ENCODE data around the gene ACACA. TPM values are rescaled to one million over a fixed set of nuclear protein-coding genes. Genes with fewer than 3 reads are reported as not detected.

ACACA gene
- total RNA-seq, 1 donor from 2014 or later: 44.8 TPM

GRCh38 chr17:37322106-37322505 is 84.5 kb downstream of the ACACA start:
- Histone ChIP-seq H3K36me3 (ENCODE audit: control insufficient read depth, insufficient read depth, low read length) (peaks cover 5% of the 10 kb centered on the region), H3K4me3 (ENCODE audit: low read depth, low read length) (no peak overlapping the region), H3K27me3 (ENCODE audit: control insufficient read depth, insufficient read depth, low read length) (no peaks in the 10 kb centered on the region)
- no peak for DNase-seq (ENCODE audit: low read depth)
- no peak for TF ChIP-seq CTCF (IDR thresholded peaks at IDR 0.05; ENCODE audit: insufficient read depth, low read length, severe bottlenecking)
- no peak for FAIRE-seq

GRCh38 chr17:37318931-37319594 is 87.6 kb downstream of the ACACA start:
- Histone ChIP-seq H3K4me3 (ENCODE audit: low read depth, low read length) (no peak overlapping the region), H3K36me3 (ENCODE audit: control insufficient read depth, insufficient read depth, low read length) (peaks cover 3% of the 10 kb centered on the region), H3K27me3 (ENCODE audit: control insufficient read depth, insufficient read depth, low read length) (no peaks in the 10 kb centered on the region)
- no peak for FAIRE-seq
- no peak for DNase-seq (ENCODE audit: low read depth)
- TF ChIP-seq CTCF (IDR thresholded peaks at IDR 0.05; ENCODE audit: insufficient read depth, low read length, severe bottlenecking): no peak

- Histone ChIP-seq H3K4me3 (ENCODE audit: low read depth, low read length) (no peak overlapping the region), H3K36me3 (ENCODE audit: control insufficient read depth, insufficient read depth, low read length) (peaks cover 3% of the 10 kb centered on the region), H3K27me3 (ENCODE audit: control insufficient read depth, insufficient read depth, low read length) (no peaks in the 10 kb centered on the region)
- FAIRE-seq (no peak), DNase-seq (ENCODE audit: low read depth) (no peak)
- no peak for TF ChIP-seq CTCF (IDR thresholded peaks at IDR 0.05; ENCODE audit: insufficient read depth, low read length, severe bottlenecking)
Observed at GRCh38 chr17:37317867-37318266, 88.8 kb downstream of the ACACA start.

- Histone ChIP-seq H3K27me3 (ENCODE audit: control insufficient read depth, insufficient read depth, low read length) (no peaks in the 10 kb centered on the region), H3K4me3 (ENCODE audit: low read depth, low read length) (no peak overlapping the region), H3K36me3 (ENCODE audit: control insufficient read depth, insufficient read depth, low read length) (no peaks in the 10 kb centered on the region)
- DNase-seq (ENCODE audit: low read depth) (no peak), FAIRE-seq (no peak)
- TF ChIP-seq CTCF (IDR thresholded peaks at IDR 0.05; ENCODE audit: insufficient read depth, low read length, severe bottlenecking): no peak
Observed at GRCh38 chr17:37315601-37316000, 91.0 kb downstream of the ACACA start.

- Histone ChIP-seq H3K36me3 (ENCODE audit: control insufficient read depth, insufficient read depth, low read length) (no peaks in the 10 kb centered on the region), H3K4me3 (ENCODE audit: low read depth, low read length) (no peak overlapping the region), H3K27me3 (ENCODE audit: control insufficient read depth, insufficient read depth, low read length) (no peaks in the 10 kb centered on the region)
- FAIRE-seq (no peak), DNase-seq (ENCODE audit: low read depth) (no peak)
- TF ChIP-seq CTCF (IDR thresholded peaks at IDR 0.05; ENCODE audit: insufficient read depth, low read length, severe bottlenecking): no peak
Observed at GRCh38 chr17:37312137-37312923, 94.3 kb downstream of the ACACA start.

Data from bronchial epithelial cell (primary cell).